Measurements from ENCODE around the gene GLUL. TPM values are rescaled to one million over a fixed set of nuclear protein-coding genes. Genes with fewer than 3 reads are reported as not detected.

The GLUL gene
- total and polyA plus RNA-seq, 4 donors, result 306 to 1,177 (median 723) TPM

GRCh38 chr1:182383934-182384333, 7.7 kb downstream of the GLUL start:
- no peaks in the 10 kb centered on the region for H3K9me3 ChIP-seq (ENCODE audit: control insufficient read depth in 4 of 4, low read length in 3 of 4)
- H3K9ac ChIP-seq (ENCODE audit: low read depth in 1 of 2, low read length in 2 of 2), result no peak overlapping the region
- WGBS, result 87% methylated on average over 7 of the region's 7 CpGs
- H3K27me3 ChIP-seq (ENCODE audit: control insufficient read depth in 4 of 4, insufficient read depth in 4 of 4, low read length in 3 of 4), result no peaks in the 10 kb centered on the region
- DNase-seq (ENCODE audit: low spot score), result no peak
- peaks cover 5 to 68% (median 57%) of the 10 kb centered on the region in 4 donors for H3K36me3 ChIP-seq (ENCODE audit: control insufficient read depth in 4 of 4, insufficient read depth in 3 of 4, low read depth in 1 of 4, low read length in 3 of 4)
- H3K4me1 ChIP-seq (ENCODE audit: control insufficient read depth in 4 of 4, insufficient read depth in 4 of 4, low read length in 3 of 4), result peaks cover 0 to 30% (median 7%) of the 10 kb centered on the region in 4 donors
- H3K27ac ChIP-seq (ENCODE audit: low read depth in 1 of 2, low read length in 2 of 2), result no peak overlapping the region
- TF ChIP-seq FOXA1 (IDR thresholded peaks at IDR 0.05) (no peak), RXRA (IDR thresholded peaks at IDR 0.05) (no peak), GABPA (IDR thresholded peaks at IDR 0.05 in 1 of 2, conservative IDR thresholded peaks at IDR 0.05 in 1 of 2) (no peak), FOXA2 (IDR thresholded peaks at IDR 0.05) (no peak), ZBTB33 (IDR thresholded peaks at IDR 0.05) (no peak), EGR1 (IDR thresholded peaks at IDR 0.05; ENCODE audit: low read depth in 2 of 2) (no peak), SP1 (IDR thresholded peaks at IDR 0.05) (no peak), CTCF (IDR thresholded peaks at IDR 0.05; ENCODE audit: low read depth, low read length, missing input control) (no peak), YY1 (IDR thresholded peaks at IDR 0.05) (no peak), NR2F2 (IDR thresholded peaks at IDR 0.05) (no peak), JUND (IDR thresholded peaks at IDR 0.05) (no peak)
- H3K4me3 ChIP-seq (ENCODE audit: low read depth in 1 of 3, low read length in 3 of 3), result no peak overlapping the region

- H3K27ac ChIP-seq (ENCODE audit: low read depth in 1 of 2, low read length in 2 of 2), result no peak overlapping the region
- H3K27me3 ChIP-seq (ENCODE audit: control insufficient read depth in 4 of 4, insufficient read depth in 4 of 4, low read length in 3 of 4), result no peaks in the 10 kb centered on the region
- H3K9ac ChIP-seq (ENCODE audit: low read depth in 1 of 2, low read length in 2 of 2), result no peak overlapping the region
- peaks cover 0 to 22% (median 4%) of the 10 kb centered on the region in 4 donors for H3K4me1 ChIP-seq (ENCODE audit: control insufficient read depth in 4 of 4, insufficient read depth in 4 of 4, low read length in 3 of 4)
- no peak overlapping the region for H3K4me3 ChIP-seq (ENCODE audit: low read depth in 1 of 3, low read length in 3 of 3)
- 88% methylated on average over 4 of the region's 4 CpGs for WGBS
- TF ChIP-seq HNF4A (conservative IDR thresholded peaks at IDR 0.05) (no peak), REST (IDR thresholded peaks at IDR 0.05) (no peak)
- peaks cover 5 to 64% (median 55%) of the 10 kb centered on the region in 4 donors for H3K36me3 ChIP-seq (ENCODE audit: control insufficient read depth in 4 of 4, insufficient read depth in 3 of 4, low read depth in 1 of 4, low read length in 3 of 4)
- DNase-seq (ENCODE audit: low spot score), result no peak
- no peaks in the 10 kb centered on the region for H3K9me3 ChIP-seq (ENCODE audit: control insufficient read depth in 4 of 4, low read length in 3 of 4)
Observed at GRCh38 chr1:182383037-182383661, 8.4 kb downstream of the GLUL start.

Data from liver (tissue), 9 donors.